CD4-positive, alpha-beta T cell treated with Interleukin-17A for 4 hours (primary cell): ENCODE measurements around the gene TMEM47.

Experiments
- DNase-seq: peaks from one replicate; pipeline ENCODE4 v3.0.0-alpha.2; 2020; ENCODE audit warnings: mixed read lengths

The TMEM47 gene

GRCh38 chrX:34656842-34657725 is at the start of gene TMEM47:
TMEM47 (minus strand) TSS chrX:34657285; CDS start chrX:34657029, 256 bp downstream.
- DNase-seq, result no peak

GRCh38 chrX:34687095-34687494 is 30.0 kb upstream of the TMEM47 start:
- DNase-seq, result no peak

GRCh38 chrX:34659575-34659974 is 2.5 kb upstream of the TMEM47 start:
- DNase-seq, result no peak

GRCh38 chrX:34658326-34658725 is 1.2 kb upstream of the TMEM47 start:
- DNase-seq, result no peak

GRCh38 chrX:34657726-34658070 is 613 bp upstream of the TMEM47 start:
- DNase-seq, result no peak

GRCh38 chrX:34656467-34656841 is 631 bp downstream of the TMEM47 start:
- DNase-seq, result no peak

GRCh38 chrX:34655501-34656455 is 1.3 kb downstream of the TMEM47 start:
- DNase-seq, result no peak

- no peak for DNase-seq
These were observed 2.2 kb downstream of the TMEM47 start for GRCh38 chrX:34654696-34655490.

- DNase-seq, result no peak
These were observed 3.3 kb downstream of the TMEM47 start for GRCh38 chrX:34653811-34654210.

- no peak for DNase-seq
These were observed 14.2 kb downstream of the TMEM47 start for GRCh38 chrX:34642849-34643248.

- no peak for DNase-seq
These were observed 19.0 kb downstream of the TMEM47 start for GRCh38 chrX:34638116-34638515.

GRCh38 chrX:34634349-34634748 is 22.7 kb downstream of the TMEM47 start:
- no peak for DNase-seq

GRCh38 chrX:34632384-34632783 is 24.7 kb downstream of the TMEM47 start:
- no peak for DNase-seq

GRCh38 chrX:34631479-34632220 is 25.4 kb downstream of the TMEM47 start:
- DNase-seq, result no peak

- no peak for DNase-seq
These were observed 27.5 kb downstream of the TMEM47 start for GRCh38 chrX:34629572-34629971.

- DNase-seq, result no peak
These were observed 32.7 kb downstream of the TMEM47 start for GRCh38 chrX:34624416-34624815.

GRCh38 chrX:34619920-34620319 is 37.2 kb downstream of the TMEM47 start:
- DNase-seq, result no peak

- DNase-seq, result no peak
These were observed 45.0 kb downstream of the TMEM47 start for GRCh38 chrX:34612036-34612435.

- DNase-seq, result no peak
These were observed 58.7 kb downstream of the TMEM47 start for GRCh38 chrX:34598362-34598761.

GRCh38 chrX:34586936-34587335 is 70.1 kb downstream of the TMEM47 start:
- no peak for DNase-seq

GRCh38 chrX:34586346-34586911 is 70.7 kb downstream of the TMEM47 start:
- no peak for DNase-seq

- DNase-seq, result no peak
These were observed 71.5 kb downstream of the TMEM47 start for GRCh38 chrX:34585561-34585960.
